ENCODE results near the gene FGG. TPM values are rescaled to one million over a fixed set of nuclear protein-coding genes. Genes with fewer than 3 reads are reported as not detected.

FGG gene
- total and polyA plus RNA-seq, 2 of the 8 experiments (the other 6 are each of a cell fraction or from before 2014, with no cell fraction given): not detected

GRCh38 chr4:154604696-154605200 lies 7.7 kb downstream of the FGG start (continued):
- TF ChIP-seq NANOG (IDR thresholded peaks at IDR 0.05; ENCODE audit: insufficient read depth, low read depth, low read length, poor library complexity, severe bottlenecking) (no peak), TAF7 (optimal IDR thresholded peaks at IDR 0.05; ENCODE audit: borderline replicate concordance, low read depth, low read length) (no peak), NRF1 (IDR thresholded peaks at IDR 0.05; ENCODE audit: low read depth, low read length) (no peak), USF2 (IDR thresholded peaks at IDR 0.05; ENCODE audit: low read length) (no peak), SP2 (IDR thresholded peaks at IDR 0.05; ENCODE audit: low read length) (no peak), HDAC2 (IDR thresholded peaks at IDR 0.05; ENCODE audit: borderline replicate concordance in 1 of 2, low read depth in 2 of 2, low read length in 2 of 2) (no peak), RXRA (IDR thresholded peaks at IDR 0.05; ENCODE audit: insufficient read depth, low read depth, low read length) (no peak), FOSL1 (IDR thresholded peaks at IDR 0.05; ENCODE audit: insufficient read depth, low read depth, low read length) (no peak), BACH1 (IDR thresholded peaks at IDR 0.05; ENCODE audit: low read length) (no peak), SP1 (IDR thresholded peaks at IDR 0.05; ENCODE audit: low read depth, low read length) (no peak)

Data from H1 (cell line).